Cardiac atrium fibroblast (primary cell): Measurements from ENCODE around the gene LBX2. TPM values are rescaled to one million over a fixed set of nuclear protein-coding genes. Genes with fewer than 3 reads are reported as not detected.

Source experiments
- total RNA-seq: library from RNA; depleted of rRNA; stranded (reverse); fragments of >200 nt; gene quantifications from 2 replicates; pipeline ENCODE4 v1.2.3, GENCODE V29; 2015

The LBX2 gene
- 1.6 and 2.1 TPM in 2 replicates for total RNA-seq

GRCh38 chr2:74499267-74499939, at the start of gene LBX2:
Gene LBX2, minus strand, starts transcription at chr2:74499603. Its CDS starts 66 bp downstream, at chr2:74499537.

GRCh38 chr2:74529357-74530238, 30.2 kb upstream of the LBX2 start, which contains the start of the genes AUP1 and HTRA2:
Gene AUP1, minus strand, starts transcription at chr2:74529706. Its CDS starts 77 bp downstream, at chr2:74529629.
Gene HTRA2, plus strand, starts transcription at chr2:74529933. Its CDS starts 74 bp downstream, at chr2:74530007.

GRCh38 chr2:74525717-74526648, 26.6 kb upstream of the LBX2 start, which contains the start of gene DQX1:
Gene DQX1, minus strand, starts transcription at chr2:74526231. Its CDS starts 502 bp downstream, at chr2:74525729.

GRCh38 chr2:74514368-74515270, 15.2 kb upstream of the LBX2 start, which contains the start of gene TLX2:
Gene TLX2, plus strand, starts transcription at chr2:74514450. Its CDS starts 357 bp downstream, at chr2:74514807.

GRCh38 chr2:74507145-74507925, 7.9 kb upstream of the LBX2 start, which contains the start of gene PCGF1:
Gene PCGF1, minus strand, starts transcription at chr2:74507695. Its CDS starts 27 bp downstream, at chr2:74507668.

GRCh38 chr2:74482801-74483674, 16.4 kb downstream of the LBX2 start, which contains the start of the genes CCDC142 and TTC31:
Gene CCDC142, minus strand, starts transcription at chr2:74482998. Its CDS starts 161 bp downstream, at chr2:74482837.
Gene TTC31, plus strand, starts transcription at chr2:74483081. Its CDS starts 15 bp downstream, at chr2:74483096.

GRCh38 chr2:74472086-74472944, 27.1 kb downstream of the LBX2 start, which contains the start of gene MRPL53:
Gene MRPL53, minus strand, starts transcription at chr2:74472680. Its CDS starts 20 bp downstream, at chr2:74472660.

GRCh38 chr2:74458132-74458937, 41.1 kb downstream of the LBX2 start, which contains the start of gene WBP1:
Gene WBP1, plus strand, starts transcription at chr2:74458438. Its CDS starts 165 bp downstream, at chr2:74458603.

GRCh38 chr2:74454654-74455511, 44.5 kb downstream of the LBX2 start, which contains the start of gene INO80B:
Gene INO80B, plus strand, starts transcription at chr2:74455087. Its CDS starts 30 bp downstream, at chr2:74455117.

Other genes starting within 250 kb of the LBX2 start
- under 0.01 and 0.16 TPM in 2 replicates for gene SLC4A5, start 156.2 kb downstream of the LBX2 start, total RNA-seq
- gene DCTN1, start 119.3 kb downstream of the LBX2 start, total RNA-seq = 113 and 118 TPM in 2 replicates
- under 0.01 and 0.49 TPM in 2 replicates for gene C2orf81, start 78.0 kb downstream of the LBX2 start, total RNA-seq
- gene WDR54, start 77.9 kb downstream of the LBX2 start, total RNA-seq = 30.6 and 40.4 TPM in 2 replicates
- gene RTKN, start 57.7 kb downstream of the LBX2 start, total RNA-seq = 14.4 and 17.7 TPM in 2 replicates
- gene INO80B, start 44.5 kb downstream of the LBX2 start, total RNA-seq = 7.5 and 23.3 TPM in 2 replicates
- 63.4 and 67.9 TPM in 2 replicates for gene WBP1, start 41.2 kb downstream of the LBX2 start, total RNA-seq
- gene MOGS, start 34.2 kb downstream of the LBX2 start, total RNA-seq = 78.3 and 84.1 TPM in 2 replicates
- gene MRPL53, start 26.9 kb downstream of the LBX2 start, total RNA-seq = 28.7 and 37.1 TPM in 2 replicates
- gene CCDC142, start 16.6 kb downstream of the LBX2 start, total RNA-seq = 6.0 and 11.0 TPM in 2 replicates
- gene TTC31, start 16.5 kb downstream of the LBX2 start, total RNA-seq = 16.8 and 20.0 TPM in 2 replicates
- 8.6 and 13.2 TPM in 2 replicates for gene PCGF1, start 8.1 kb upstream of the LBX2 start, total RNA-seq
- not detected in 2 replicates for gene TLX2, start 14.8 kb upstream of the LBX2 start, total RNA-seq
- not detected in 2 replicates for gene DQX1, start 26.6 kb upstream of the LBX2 start, total RNA-seq
- gene AUP1, start 30.1 kb upstream of the LBX2 start, total RNA-seq = 77.1 and 80.5 TPM in 2 replicates
- gene HTRA2, start 30.3 kb upstream of the LBX2 start, total RNA-seq = 10.9 and 32.0 TPM in 2 replicates
- gene LOXL3, start 54.3 kb upstream of the LBX2 start, total RNA-seq = 76.8 and 97.7 TPM in 2 replicates
- gene DOK1, start 55.1 kb upstream of the LBX2 start, total RNA-seq = 27.6 and 30.6 TPM in 2 replicates
- not detected in 2 replicates for gene M1AP, start 148.7 kb upstream of the LBX2 start, total RNA-seq
- gene SEMA4F, start 154.6 kb upstream of the LBX2 start, total RNA-seq = 7.0 and 9.9 TPM in 2 replicates